Kidney capillary endothelial cell (primary cell): ENCODE measurements around the gene SCNN1B.
"Not testable (repeated sequence)": the region's sequence is repeated elsewhere in the genome, so short reads cannot be mapped to it uniquely, and the experiment has no call there.

Experiments used
- DNase-seq: peaks from one replicate; pipeline ENCODE4 v3.0.0-alpha.2; 2018; ENCODE audit warnings: low spot score

SCNN1B gene

GRCh38 chr16:23355106-23355670, 53.1 kb downstream of the SCNN1B start:
- no peak for DNase-seq

- DNase-seq, result no peak
Observed at GRCh38 chr16:23356941-23357340, 54.8 kb downstream of the SCNN1B start.

- DNase-seq, result no peak
Observed at GRCh38 chr16:23357761-23358290, 55.7 kb downstream of the SCNN1B start.

- DNase-seq, result no peak
Observed at GRCh38 chr16:23359092-23359760, 57.1 kb downstream of the SCNN1B start.

GRCh38 chr16:23362460-23363317, 60.6 kb downstream of the SCNN1B start:
- DNase-seq, result no peak

- no peak for DNase-seq
Observed at GRCh38 chr16:23365602-23366240, 63.6 kb downstream of the SCNN1B start.

- DNase-seq, result not testable (repeated sequence)
Observed at GRCh38 chr16:23366341-23366740, 64.2 kb downstream of the SCNN1B start.

- no peak for DNase-seq
Observed at GRCh38 chr16:23367564-23367963, 65.5 kb downstream of the SCNN1B start.

GRCh38 chr16:23367988-23368387, 65.9 kb downstream of the SCNN1B start:
- no peak for DNase-seq

GRCh38 chr16:23368469-23368868, 66.4 kb downstream of the SCNN1B start:
- no peak for DNase-seq

- DNase-seq, result no peak
Observed at GRCh38 chr16:23369416-23369815, 67.3 kb downstream of the SCNN1B start.

- no peak for DNase-seq
Observed at GRCh38 chr16:23371368-23371767, 69.3 kb downstream of the SCNN1B start.

GRCh38 chr16:23373436-23374219, 71.5 kb downstream of the SCNN1B start:
- no peak for DNase-seq

- no peak for DNase-seq
Observed at GRCh38 chr16:23374721-23375510, 72.8 kb downstream of the SCNN1B start.

GRCh38 chr16:23375643-23376042, 73.5 kb downstream of the SCNN1B start:
- DNase-seq, result no peak

- DNase-seq, result no peak
Observed at GRCh38 chr16:23377071-23377931, 75.2 kb downstream of the SCNN1B start.

- DNase-seq, result no peak
Observed at GRCh38 chr16:23378256-23378655, 76.2 kb downstream of the SCNN1B start.

- no peak for DNase-seq
Observed at GRCh38 chr16:23378921-23379320, 76.8 kb downstream of the SCNN1B start.

GRCh38 chr16:23379707-23380106, 77.6 kb downstream of the SCNN1B start:
- DNase-seq, result no peak

- DNase-seq, result no peak
Observed at GRCh38 chr16:23380501-23380951, 78.4 kb downstream of the SCNN1B start.
